Mammary epithelial cell (primary cell): ENCODE results near the gene GAB4.
"Not testable (repeated sequence)": the region's sequence is repeated elsewhere in the genome, so short reads cannot be mapped to it uniquely, and the experiment has no call there.

ENCODE experiments used
- CTCF ChIP-seq, 2 donors: IDR thresholded peaks in 1 of 2; conservative IDR thresholded peaks in 1 of 2; 2 replicates each; pipeline ENCODE4 v1.5.1; 2011 to 2012; ENCODE audit warnings: inconsistent platforms in 2 of 2, low read length in 2 of 2, mild to moderate bottlenecking in 2 of 2, control low read depth in 1 of 2, low read depth in 1 of 2; ENCODE audit not compliant: insufficient read depth in 1 of 2; ENCODE audit errors: extremely low read depth in 1 of 2
- EZH2 ChIP-seq: IDR thresholded peaks from 2 replicates; pipeline ENCODE4 v1.6.1; 2012; ENCODE audit warnings: low read length, inconsistent platforms, borderline replicate concordance

GRCh38 chr22:16914911-16915310, 93.1 kb downstream of the GAB4 start:
- TF ChIP-seq CTCF (conservative IDR thresholded peaks at IDR 0.05 in 1 of 2, IDR thresholded peaks at IDR 0.05 in 1 of 2; ENCODE audit: extremely low read depth in 1 of 2, insufficient read depth in 1 of 2, low read depth in 1 of 2, low read length in 2 of 2); EZH2: not testable (repeated sequence)
